D721Med (cell line): ENCODE results near the gene RIMBP2.

Experiments used
- DNase-seq: peaks from one replicate; pipeline ENCODE4 v3.0.0; 2011; ENCODE audit warnings: low spot score; ENCODE audit not compliant: insufficient read length
- FAIRE-seq: peaks from 2 replicates; lab custom pipeline; 2011; peaks lifted over from hg19 to GRCh38; lab: Jason Lieb, UNC
- TF ChIP-seq, protein P1 (sequence below): IDR thresholded peaks from 2 replicates; pipeline ENCODE4 v1.5.1; 2012; ENCODE audit warnings: mild to moderate bottlenecking, control low read depth; ENCODE audit not compliant: insufficient read depth; ENCODE audit errors: missing control alignments

The RIMBP2 gene

DNA sequence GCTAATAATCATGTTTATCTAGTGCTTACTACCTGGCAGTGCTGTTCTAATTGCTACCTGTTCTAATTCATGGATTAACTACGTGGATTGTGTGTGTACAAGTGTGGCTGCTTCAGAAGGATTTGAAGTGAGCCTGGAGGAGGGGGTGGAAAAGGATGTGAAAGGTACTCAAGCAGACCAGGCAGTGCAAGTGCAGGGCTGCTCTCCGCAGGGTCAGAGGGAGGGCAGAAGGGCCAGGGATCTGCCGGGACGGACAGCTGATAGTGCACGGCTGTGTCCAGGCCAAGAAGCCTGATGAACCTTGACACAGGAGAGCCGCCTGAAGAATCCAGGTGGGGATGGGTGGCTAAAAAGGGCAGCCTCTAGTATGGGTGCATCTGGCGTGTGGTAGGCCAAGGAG is 349.9 kb downstream of the RIMBP2 start:
- TF ChIP-seq, protein P1, sequence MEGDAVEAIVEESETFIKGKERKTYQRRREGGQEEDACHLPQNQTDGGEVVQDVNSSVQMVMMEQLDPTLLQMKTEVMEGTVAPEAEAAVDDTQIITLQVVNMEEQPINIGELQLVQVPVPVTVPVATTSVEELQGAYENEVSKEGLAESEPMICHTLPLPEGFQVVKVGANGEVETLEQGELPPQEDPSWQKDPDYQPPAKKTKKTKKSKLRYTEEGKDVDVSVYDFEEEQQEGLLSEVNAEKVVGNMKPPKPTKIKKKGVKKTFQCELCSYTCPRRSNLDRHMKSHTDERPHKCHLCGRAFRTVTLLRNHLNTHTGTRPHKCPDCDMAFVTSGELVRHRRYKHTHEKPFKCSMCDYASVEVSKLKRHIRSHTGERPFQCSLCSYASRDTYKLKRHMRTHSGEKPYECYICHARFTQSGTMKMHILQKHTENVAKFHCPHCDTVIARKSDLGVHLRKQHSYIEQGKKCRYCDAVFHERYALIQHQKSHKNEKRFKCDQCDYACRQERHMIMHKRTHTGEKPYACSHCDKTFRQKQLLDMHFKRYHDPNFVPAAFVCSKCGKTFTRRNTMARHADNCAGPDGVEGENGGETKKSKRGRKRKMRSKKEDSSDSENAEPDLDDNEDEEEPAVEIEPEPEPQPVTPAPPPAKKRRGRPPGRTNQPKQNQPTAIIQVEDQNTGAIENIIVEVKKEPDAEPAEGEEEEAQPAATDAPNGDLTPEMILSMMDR: no peak
- DNase-seq (no peak), FAIRE-seq (no peak)

DNA sequence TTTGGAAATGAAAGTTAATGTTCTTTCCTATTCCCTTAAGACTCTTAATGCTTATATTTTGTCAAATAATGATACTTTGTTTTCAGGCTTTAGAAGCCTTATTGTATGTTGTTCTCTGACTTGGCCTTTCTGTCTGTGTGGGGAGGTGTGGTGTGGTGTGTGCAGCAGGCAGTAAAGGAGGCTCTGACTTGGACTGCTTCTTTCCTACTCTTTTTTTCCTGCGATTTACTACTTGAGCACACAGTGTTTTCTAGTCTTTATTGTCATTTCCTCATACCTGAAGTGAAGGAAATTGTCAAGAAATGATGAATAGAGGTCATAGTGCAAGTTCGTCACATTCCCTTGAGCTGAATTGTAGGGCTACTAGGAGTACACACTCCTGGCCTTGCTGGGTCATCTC is 351.5 kb downstream of the RIMBP2 start:
- no peak for DNase-seq
- TF ChIP-seq, protein P1: no peak
- no peak for FAIRE-seq

DNA sequence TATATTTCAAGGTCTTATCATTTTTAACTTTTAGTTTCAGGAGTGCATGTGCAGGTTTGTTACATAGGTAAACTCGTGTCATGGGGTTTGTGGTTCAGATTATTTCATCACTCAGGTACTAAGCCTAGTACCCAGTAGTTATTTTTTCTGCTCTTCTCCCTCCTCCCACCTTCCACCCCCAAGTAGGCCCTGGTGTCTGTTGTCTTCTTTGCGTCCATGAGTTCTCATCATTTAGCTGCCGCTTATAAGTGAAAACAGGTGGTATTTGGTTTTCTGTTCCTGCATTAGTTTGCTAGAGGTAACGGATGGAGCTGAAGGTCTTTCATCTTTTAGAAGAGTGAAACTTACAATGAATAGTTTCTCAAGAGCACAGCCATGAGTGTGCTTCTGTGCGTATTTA is 354.0 kb downstream of the RIMBP2 start:
- DNase-seq (no peak), FAIRE-seq (no peak)
- TF ChIP-seq, protein P1: no peak

GRCh38 chr12:130357729-130358330 is 358.3 kb downstream of the RIMBP2 start:
- DNase-seq (no peak), FAIRE-seq (no peak)
- TF ChIP-seq, protein P1: no peak

- TF ChIP-seq, protein P1: no peak
- DNase-seq (no peak), FAIRE-seq (no peak)
These were observed 358.9 kb downstream of the RIMBP2 start for GRCh38 chr12:130357241-130357640.

GRCh38 chr12:130356222-130356621 is 359.9 kb downstream of the RIMBP2 start:
- DNase-seq (no peak), FAIRE-seq (no peak)
- TF ChIP-seq, protein P1: no peak

- FAIRE-seq (no peak), DNase-seq (no peak)
- TF ChIP-seq, protein P1: no peak
These were observed 361.7 kb downstream of the RIMBP2 start for GRCh38 chr12:130354407-130354806.
